ENCODE measurements around the gene SDHD. TPM values are rescaled to one million over a fixed set of nuclear protein-coding genes. Genes with fewer than 3 reads are reported as not detected.

SDHD gene
- total and polyA plus RNA-seq, 10 of the 15 experiments (the other 5 are each of a cell fraction or from before 2014, with no cell fraction given) = 114 to 775 (median 187) TPM

- Histone ChIP-seq H3K27ac (ENCODE audit: control insufficient read depth, insufficient read depth) (no peak overlapping the region), H3K9me3 (replicated peaks; ENCODE audit: control insufficient read depth, insufficient read depth, low read length) (no peaks in the 10 kb centered on the region), H3K27me3 (replicated peaks in 1 of 2; ENCODE audit: control insufficient read depth in 2 of 2, insufficient read depth in 2 of 2, low read length in 1 of 2) (no peaks in the 10 kb centered on the region), H3K9ac (ENCODE audit: control insufficient read depth, insufficient read depth, low read length) (no peak overlapping the region), H3K4me3 (no peak overlapping the region), H3K4me1 (ENCODE audit: control insufficient read depth, insufficient read depth, low read length) (no peaks in the 10 kb centered on the region), H3K36me3 (ENCODE audit: control insufficient read depth in 2 of 2, insufficient read depth in 2 of 2, low read length in 1 of 2) (no peaks in the 10 kb centered on the region), H2AFZ (ENCODE audit: control insufficient read depth, low read depth, low read length) (no peak overlapping the region), H3K4me2 (ENCODE audit: control insufficient read depth, insufficient read depth) (no peak overlapping the region), H3K79me2 (ENCODE audit: control insufficient read depth, insufficient read depth, low read length) (no peaks in the 10 kb centered on the region), H4K20me1 (ENCODE audit: control insufficient read depth, insufficient read depth) (no peaks in the 10 kb centered on the region)
- no TSS peak for BruUV-seq (replicated peaks)
- ChIA-PET RAD21 (ENCODE audit: unreplicated experiment) (no interaction called here), SMC1A (ENCODE audit: uncharacterized antibody, unreplicated experiment) (interaction anchor here (1.2 to 1.7 kb wide), 2 partner anchors 9 to 15 kb away, joined by 4 to 5 read pairs; no protein-coding TSS in a partner anchor), CTCF (interaction anchor here (1.5 kb wide), 1 partner anchor 13 kb away, joined by 5 read pairs; no protein-coding TSS in a partner anchor), POLR2A (no interaction called here)
- ATAC-seq = no peak
- 96% methylated on average over 2 of the region's 2 CpGs for WGBS (ENCODE audit: insufficient coverage, insufficient replicate concordance, low lambda C conversion rate, missing lambda C conversion rate)
- no peak for FAIRE-seq
- intact Hi-C loops (cut with micrococcal nuclease; ENCODE audit: unreplicated experiment) = no loop called here
- TF ChIP-seq ETV6 (conservative IDR thresholded peaks at IDR 0.05 in 1 of 2, IDR thresholded peaks at IDR 0.05 in 1 of 2; ENCODE audit: borderline replicate concordance in 1 of 2, low read depth in 1 of 2) (no peak), IKZF1 (conservative IDR thresholded peaks at IDR 0.05) (no peak), IRF5 (IDR thresholded peaks at IDR 0.05; ENCODE audit: borderline replicate concordance) (no peak), NKRF (conservative IDR thresholded peaks at IDR 0.05) (no peak), CHD4 (IDR thresholded peaks at IDR 0.05) (no peak), MYB (IDR thresholded peaks at IDR 0.05; ENCODE audit: borderline replicate concordance, low read depth, low read length) (no peak), EP300 (IDR thresholded peaks at IDR 0.05; ENCODE audit: borderline replicate concordance in 1 of 2, control insufficient read depth in 1 of 2, low read depth in 2 of 2, low read length in 2 of 2) (no peak), EED (IDR thresholded peaks at IDR 0.05; ENCODE audit: low read depth) (no peak), ZNF217 (IDR thresholded peaks at IDR 0.05) (no peak), TCF12 (IDR thresholded peaks at IDR 0.05; ENCODE audit: low read depth, low read length) (no peak), ELK1 (IDR thresholded peaks at IDR 0.05; ENCODE audit: low read depth, low read length) (no peak), SMC3 (IDR thresholded peaks at IDR 0.05; ENCODE audit: borderline replicate concordance, low read length) (no peak), SUZ12 (IDR thresholded peaks at IDR 0.05; ENCODE audit: unreplicated experiment) (no peak), SIX5 (IDR thresholded peaks at IDR 0.05; ENCODE audit: low read depth, low read length, severe bottlenecking) (no peak), TBL1XR1 (IDR thresholded peaks at IDR 0.05; ENCODE audit: low read depth, low read length) (no peak)
- in situ Hi-C loops (cut with MboI) = no loop called here
- no peak for DNase-seq (ENCODE audit: low read depth, low spot score)
These were observed 40.4 kb downstream of the SDHD start for GRCh38 chr11:112127056-112127455.
